Germinal center (tissue), 1 donor: Measurements from ENCODE around the gene PARVG.

Source experiments
- DNase-seq: peaks from one replicate; pipeline ENCODE4 v3.0.0; 2012; ENCODE audit warnings: mixed read lengths, low spot score

PARVG gene

GRCh38 chr22:44155115-44155514 is 25.6 kb upstream of the PARVG start:
- DNase-seq: no peak

GRCh38 chr22:44157916-44158618 is 22.7 kb upstream of the PARVG start:
- no peak for DNase-seq

- DNase-seq: no peak
Measured at GRCh38 chr22:44158816-44159215, 21.9 kb upstream of the PARVG start.

GRCh38 chr22:44159221-44159620 is 21.5 kb upstream of the PARVG start:
- no peak for DNase-seq

- DNase-seq: no peak
Measured at GRCh38 chr22:44159811-44160210, 20.9 kb upstream of the PARVG start.

GRCh38 chr22:44160421-44160820 is 20.3 kb upstream of the PARVG start:
- DNase-seq: no peak

GRCh38 chr22:44161673-44162072 is 19.1 kb upstream of the PARVG start:
- DNase-seq: no peak

GRCh38 chr22:44162960-44163359 is 17.8 kb upstream of the PARVG start:
- DNase-seq: no peak

GRCh38 chr22:44163536-44163935 is 17.2 kb upstream of the PARVG start:
- DNase-seq: no peak

- DNase-seq: no peak
Measured at GRCh38 chr22:44164031-44164430, 16.7 kb upstream of the PARVG start.

GRCh38 chr22:44165286-44165874 is 15.3 kb upstream of the PARVG start:
- DNase-seq: no peak

- no peak for DNase-seq
Measured at GRCh38 chr22:44166498-44167276, 14.0 kb upstream of the PARVG start.

- DNase-seq: no peak
Measured at GRCh38 chr22:44167501-44167900, 13.2 kb upstream of the PARVG start.

- no peak for DNase-seq
Measured at GRCh38 chr22:44168206-44168605, 12.5 kb upstream of the PARVG start.

GRCh38 chr22:44170470-44170869 is 10.3 kb upstream of the PARVG start:
- no peak for DNase-seq

GRCh38 chr22:44171561-44171960 is 9.2 kb upstream of the PARVG start:
- no peak for DNase-seq

- peak; percentile 68 for DNase-seq
Measured at GRCh38 chr22:44172370-44173108, 8.2 kb upstream of the PARVG start.

- DNase-seq: no peak
Measured at GRCh38 chr22:44173154-44173553, 7.6 kb upstream of the PARVG start.

GRCh38 chr22:44175676-44176075 is 5.0 kb upstream of the PARVG start:
- DNase-seq: no peak

GRCh38 chr22:44179196-44179988 is 1.3 kb upstream of the PARVG start:
- no peak for DNase-seq

- no peak for DNase-seq
Measured at GRCh38 chr22:44179989-44180705, 578 bp upstream of the PARVG start.
